Measurements from ENCODE around the gene TNNT2. TPM values are rescaled to one million over a fixed set of nuclear protein-coding genes. Genes with fewer than 3 reads are reported as not detected.

Gene TNNT2
- polyA plus RNA-seq, 5 donors: 2.9 to 40.9 (median 4.8) TPM

DNA sequence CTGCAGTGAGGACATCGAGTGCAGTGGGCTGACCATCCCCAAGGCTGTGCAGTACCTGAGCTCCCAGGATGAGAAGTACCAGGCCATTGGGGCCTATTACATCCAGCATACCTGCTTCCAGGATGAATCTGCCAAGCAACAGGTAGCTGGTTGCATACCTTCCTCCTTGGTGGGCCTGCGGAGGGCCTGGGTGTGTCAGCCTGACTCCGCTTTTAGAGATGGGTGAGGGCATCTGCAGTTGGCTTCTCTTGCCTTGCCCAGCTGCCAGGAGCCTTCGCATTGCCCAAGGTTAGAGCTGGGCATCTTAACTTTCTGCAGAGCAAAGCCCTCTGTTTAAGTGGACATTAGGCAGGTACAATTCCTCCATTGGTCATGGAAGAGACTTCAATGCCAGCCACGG is 60.9 kb downstream of the TNNT2 start:
- DNase-seq: no peak

GRCh38 chr1:201313086-201313485 is 64.4 kb downstream of the TNNT2 start:
- DNase-seq: no peak

DNA sequence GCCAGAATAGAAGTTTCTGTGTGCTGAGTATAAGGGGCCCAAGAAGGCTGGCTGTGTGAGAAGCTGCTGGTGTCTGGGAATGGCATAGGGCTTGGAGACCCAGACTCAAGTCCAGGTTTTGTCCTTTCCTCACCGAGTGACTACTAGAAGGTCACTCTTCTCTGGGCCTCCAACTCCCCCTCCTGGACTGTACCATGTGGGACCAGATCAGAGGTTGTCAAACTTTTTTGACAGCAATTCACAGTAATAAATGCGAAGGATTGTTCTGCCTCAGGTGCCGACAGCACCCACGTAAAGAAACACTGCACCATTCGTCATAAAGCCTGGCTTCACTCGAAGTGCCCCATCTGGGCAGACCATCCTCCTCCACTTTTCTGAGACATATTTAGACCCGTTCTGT is 65.2 kb downstream of the TNNT2 start:
- DNase-seq: no peak

DNA sequence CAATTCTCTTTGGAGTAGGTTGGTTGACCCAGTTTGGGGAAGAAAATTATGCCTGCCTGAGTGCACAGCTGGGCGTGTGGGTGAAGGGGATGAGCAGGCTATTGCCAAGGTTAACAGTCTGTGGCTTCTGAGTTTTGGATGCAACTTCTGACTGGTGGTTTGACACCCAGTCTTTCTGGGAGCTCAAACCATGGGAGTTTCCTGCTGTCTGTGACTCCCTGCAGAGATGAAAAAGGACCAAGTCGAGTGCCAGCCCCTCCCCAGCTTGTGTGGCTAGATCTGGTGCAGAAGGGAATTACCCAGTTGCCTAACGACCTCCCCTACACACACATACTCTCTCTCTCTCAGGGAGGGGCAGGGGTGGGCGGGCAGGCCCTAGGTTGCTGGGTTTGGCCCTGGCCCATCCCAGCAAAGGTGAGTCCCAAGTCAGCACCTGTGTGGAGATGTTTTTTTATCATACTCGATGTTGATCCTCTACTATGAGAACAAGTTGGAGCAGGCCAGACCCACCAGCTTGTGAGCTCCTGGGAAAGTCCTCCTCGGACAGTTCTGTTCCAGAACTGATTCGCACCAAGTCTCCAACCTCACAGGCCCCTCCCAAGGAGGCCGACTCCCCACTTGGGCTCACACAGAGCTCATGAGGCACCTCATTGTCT is 66.0 kb downstream of the TNNT2 start:
- DNase-seq: no peak

GRCh38 chr1:201310986-201311355 is 66.5 kb downstream of the TNNT2 start:
- DNase-seq: peak; percentile 65 to 74

DNA sequence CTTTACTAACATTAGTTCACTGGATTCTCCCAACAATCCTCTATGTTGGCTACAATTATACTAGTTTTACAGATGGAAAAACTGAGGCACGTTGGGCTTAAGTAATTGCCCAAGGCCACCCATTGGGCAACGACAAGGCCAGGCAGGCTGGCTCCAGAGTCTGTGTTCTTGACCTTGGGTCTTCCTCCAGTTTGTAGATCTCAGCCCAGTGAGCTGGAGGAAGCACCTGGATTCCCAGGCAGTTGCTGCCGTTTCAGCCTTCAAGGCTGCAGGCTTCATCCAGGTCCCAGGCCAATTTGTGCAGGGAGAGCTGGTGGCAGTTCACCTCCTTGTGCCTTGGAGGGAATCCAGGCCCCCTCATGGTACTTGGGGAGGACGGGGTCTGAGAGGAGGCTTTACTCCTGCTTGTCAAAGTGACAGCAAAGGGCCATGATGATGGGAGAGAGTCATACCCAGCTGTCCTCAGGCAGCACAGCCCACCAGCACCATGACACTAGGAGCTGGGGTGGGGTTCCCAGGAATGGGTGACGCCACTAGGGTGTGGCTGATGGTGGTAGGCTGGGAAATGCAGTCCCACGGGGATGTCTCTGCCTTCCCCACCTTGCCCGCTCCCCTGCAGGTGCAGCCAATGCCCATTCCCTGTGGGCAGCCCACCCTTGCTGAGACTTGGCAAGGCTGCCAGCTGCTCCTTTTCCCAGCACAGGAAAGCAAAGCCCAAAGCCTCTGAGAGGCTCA is 67.1 kb downstream of the TNNT2 start:
- no peak for DNase-seq

DNA sequence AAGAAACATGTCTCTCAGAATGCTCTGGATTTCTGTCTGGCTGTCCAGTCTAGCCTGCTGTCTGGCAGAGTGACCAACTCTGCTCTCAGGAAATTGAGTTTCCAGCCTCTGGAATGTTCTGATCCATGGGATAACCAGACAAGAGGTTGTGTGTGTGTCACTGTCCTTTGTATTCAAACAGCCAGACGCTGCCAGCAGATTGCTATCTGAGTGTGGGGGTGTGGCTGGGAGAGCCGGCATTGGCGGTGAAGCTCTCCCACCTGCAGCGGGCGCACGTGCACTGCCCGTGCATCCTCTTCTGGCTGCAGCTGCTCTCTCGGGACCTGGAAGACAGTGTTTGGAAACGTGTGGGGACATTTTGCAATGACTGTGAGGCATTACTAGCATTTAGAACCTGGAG is 68.1 kb downstream of the TNNT2 start:
- DNase-seq: peak; percentile 41 to 42

Other genes starting within 250 kb of the TNNT2 start
- 100 to 1,000 TPM; 129 to 155 (median 137) TPM for gene TMEM9, start 223.2 kb downstream of the TNNT2 start, polyA plus RNA-seq (ENCODE audit: insufficient read depth in 1 of 5, insufficient read length in 5 of 5, low replicate concordance in 1 of 5)
- 1 to 10 TPM in 2 of 5 donors, under 1 TPM in 3; 0.61 to 1.4 (median 0.91) TPM for gene IGFN1, start 186.9 kb downstream of the TNNT2 start, polyA plus RNA-seq (ENCODE audit: insufficient read depth in 1 of 5, insufficient read length in 5 of 5, low replicate concordance in 1 of 5)
- under 1 TPM; 0.10 to 0.51 (median 0.18) TPM for gene PKP1, start 94.2 kb downstream of the TNNT2 start, polyA plus RNA-seq (ENCODE audit: insufficient read depth in 1 of 5, insufficient read length in 5 of 5, low replicate concordance in 1 of 5)
- gene LAD1, start 21.6 kb upstream of the TNNT2 start, polyA plus RNA-seq (ENCODE audit: insufficient read depth in 1 of 5, insufficient read length in 5 of 5, low replicate concordance in 1 of 5): 10 to 100 TPM in 3 of 5 donors, 1 to 10 TPM in 2; 9.1 to 14.5 (median 11.2) TPM
- gene TNNI1, start 44.0 kb upstream of the TNNT2 start, polyA plus RNA-seq (ENCODE audit: insufficient read depth in 1 of 5, insufficient read length in 5 of 5, low replicate concordance in 1 of 5): 10 to 100 TPM in 1 of 5 donors, 1 to 10 TPM in 2, under 1 TPM in 2; 0.46 to 78.1 (median 1.8) TPM
- gene PHLDA3, start 91.5 kb upstream of the TNNT2 start, polyA plus RNA-seq (ENCODE audit: insufficient read depth in 1 of 5, insufficient read length in 5 of 5, low replicate concordance in 1 of 5): 10 to 100 TPM; 11.6 to 25.6 (median 14.0) TPM
- gene CSRP1, start 129.4 kb upstream of the TNNT2 start, polyA plus RNA-seq (ENCODE audit: insufficient read depth in 1 of 5, insufficient read length in 5 of 5, low replicate concordance in 1 of 5): 100 to 1,000 TPM; 218 to 352 (median 252) TPM
- gene NAV1, start 161.4 kb upstream of the TNNT2 start, polyA plus RNA-seq (ENCODE audit: insufficient read depth in 1 of 5, insufficient read length in 5 of 5, low replicate concordance in 1 of 5): 10 to 100 TPM; 16.9 to 22.4 (median 19.8) TPM